Neural cell (in vitro differentiated cells): ENCODE data around the gene RCL1.

ENCODE experiments used
- CTCF ChIP-seq: fragments of 450-650 bp; IDR thresholded peaks from 2 replicates; pipeline ENCODE4 v1.5.1; 2014; ENCODE audit warnings: antibody characterized with exemption, mild to moderate bottlenecking, moderate library complexity; ENCODE audit not compliant: poor library complexity, severe bottlenecking
- EP300 ChIP-seq: fragments of 450-650 bp; conservative IDR thresholded peaks from 2 replicates; pipeline ENCODE4 v1.6.1; 2014; ENCODE audit warnings: antibody characterized with exemption, mild to moderate bottlenecking, moderate library complexity; ENCODE audit not compliant: poor library complexity, severe bottlenecking
- EZH2 ChIP-seq: fragments of 200-600, 300-800 bp; shearing (Covaris generic), sonication (generic); IDR thresholded peaks from 2 replicates; pipeline ENCODE4 v1.6.1; 2014; ENCODE audit warnings: antibody characterized with exemption, low read length, borderline replicate concordance, mild to moderate bottlenecking; ENCODE audit not compliant: insufficient read depth, poor library complexity, severe bottlenecking
- POLR2AphosphoS5 ChIP-seq: IDR thresholded peaks from 2 replicates; pipeline ENCODE4 v1.6.1; 2012
- RAD21 ChIP-seq: fragments of 450-650 bp; conservative IDR thresholded peaks from 2 replicates; pipeline ENCODE4 v1.6.1; 2014; ENCODE audit warnings: antibody characterized with exemption, mild to moderate bottlenecking, moderate library complexity
- SMC3 ChIP-seq: fragments of 450-650 bp; conservative IDR thresholded peaks from 2 replicates; pipeline ENCODE4 v1.6.1; 2014; ENCODE audit warnings: antibody characterized with exemption, mild to moderate bottlenecking, moderate library complexity; ENCODE audit not compliant: poor library complexity
- TAF1 ChIP-seq: IDR thresholded peaks from 2 replicates; pipeline ENCODE4 v1.6.1; 2012; ENCODE audit warnings: low read depth

- no peak for TF ChIP-seq CTCF
- TF ChIP-seq EZH2 = no peak
- TF ChIP-seq RAD21 = no peak
- no peak for TF ChIP-seq TAF1
- TF ChIP-seq SMC3 = no peak
- no peak for TF ChIP-seq EP300
- TF ChIP-seq POLR2AphosphoS5 = no peak
Measured at GRCh38 chr9:4830699-4831098, 38.0 kb downstream of the RCL1 start.
